Stomach (tissue), 4 donors: ENCODE data around the gene MIF4GD.

Experiments
- CTCF ChIP-seq, 7 experiments: fragments of 450-650 bp in 4 of 7; fragments of 200-600 bp in 3 of 7; sonication (generic) in 3 of 7; IDR thresholded peaks; one replicate each; pipeline ENCODE4 v1.5.1; 2016 to 2019; ENCODE audit warnings: antibody characterized with exemption in 7 of 7, control low read depth in 2 of 7, mild to moderate bottlenecking in 1 of 7
- EP300 ChIP-seq: sonication (generic); formaldehyde crosslinking; IDR thresholded peaks from one replicate; pipeline ENCODE4 v1.6.1; 2017; ENCODE audit warnings: antibody characterized with exemption
- POLR2A ChIP-seq, 4 donors: fragments of 450-650 bp; IDR thresholded peaks; one replicate each; pipeline ENCODE4 v1.6.1; 2016; ENCODE audit warnings: antibody characterized with exemption in 4 of 4, control low read depth in 2 of 4, mild to moderate bottlenecking in 1 of 4, moderate library complexity in 1 of 4

GRCh38 chr17:75241143-75241430, 29.9 kb downstream of the MIF4GD start:
- TF ChIP-seq CTCF (IDR thresholded peaks at IDR 0.05), result no peak
- TF ChIP-seq POLR2A (IDR thresholded peaks at IDR 0.05), result no peak
- TF ChIP-seq EP300, result no peak
